GM19025 (cell line): ENCODE data around the gene ACTR3.

Experiments
- ATAC-seq: cut with Tn5 transposase; IDR thresholded peaks from one replicate; pipeline ENCODE4 v1.9.1; 2021; ENCODE audit warnings: mild to moderate bottlenecking, low read depth, moderate library complexity; ENCODE audit not compliant: unreplicated experiment

The ACTR3 gene

DNA sequence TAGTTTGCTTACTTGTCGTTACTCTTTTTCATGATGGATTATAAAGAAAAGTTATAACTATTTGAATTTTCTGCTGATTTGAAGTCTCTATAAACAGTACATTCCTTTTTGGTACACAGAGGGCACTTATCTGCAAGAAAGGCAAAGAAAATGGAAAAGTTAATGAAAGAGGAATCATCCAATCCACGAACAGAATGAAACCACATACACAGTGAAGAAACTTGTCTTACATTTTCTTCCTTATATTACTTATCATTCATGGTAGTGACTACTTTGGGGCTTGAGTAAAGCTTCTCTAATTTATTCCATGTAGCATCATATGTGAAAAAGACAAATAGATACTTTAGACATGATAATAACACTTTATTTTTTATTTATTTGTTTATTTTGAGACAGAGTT, 14.8 kb upstream of the ACTR3 start:
- no peak for ATAC-seq

DNA sequence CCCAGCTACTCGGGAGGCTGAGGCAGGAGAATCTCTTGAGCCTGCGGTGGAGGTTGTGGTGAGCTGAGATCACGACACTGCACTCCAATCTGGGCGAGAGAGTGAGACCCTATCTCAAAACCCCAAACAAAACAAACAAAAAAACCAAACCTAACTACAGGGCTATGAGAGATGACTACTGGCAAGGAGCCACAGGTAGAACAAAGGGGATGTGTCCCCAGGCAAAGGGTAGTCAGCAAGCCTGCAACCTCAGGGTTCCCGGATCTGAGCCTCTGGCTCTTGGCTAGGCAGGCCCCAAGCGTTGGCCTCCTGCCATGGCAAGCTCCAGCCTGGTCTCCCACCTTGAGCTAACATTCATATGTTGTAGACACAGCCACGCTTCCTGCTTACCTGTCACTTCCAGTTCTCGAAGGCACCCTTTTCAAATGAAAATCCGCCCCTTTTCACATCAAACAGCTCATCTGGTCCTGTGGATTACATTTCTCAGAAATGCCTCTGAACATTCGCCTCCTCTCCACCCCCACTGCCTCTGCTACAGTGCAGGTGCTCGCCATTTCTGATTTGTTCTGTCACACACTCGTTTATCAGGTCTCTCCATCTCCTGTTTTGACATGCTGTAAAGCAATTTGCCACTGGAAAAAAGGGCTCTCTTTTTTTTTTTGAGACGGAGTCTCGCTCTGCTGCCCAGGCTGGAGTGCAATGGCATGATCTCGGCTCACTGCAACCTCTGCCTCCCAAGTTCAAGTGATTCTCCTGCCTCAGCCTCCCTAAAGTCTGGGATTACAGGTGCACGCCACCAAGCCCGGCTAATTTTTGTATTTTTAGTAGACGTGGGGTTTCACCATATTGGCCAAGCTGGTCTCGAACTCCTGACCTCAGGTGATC, 13.1 kb upstream of the ACTR3 start:
- no peak for ATAC-seq

GRCh38 chr2:113877711-113878598, 11.9 kb upstream of the ACTR3 start:
- no peak for ATAC-seq

- no peak for ATAC-seq
These were observed 11.1 kb upstream of the ACTR3 start for GRCh38 chr2:113878743-113879142.

DNA sequence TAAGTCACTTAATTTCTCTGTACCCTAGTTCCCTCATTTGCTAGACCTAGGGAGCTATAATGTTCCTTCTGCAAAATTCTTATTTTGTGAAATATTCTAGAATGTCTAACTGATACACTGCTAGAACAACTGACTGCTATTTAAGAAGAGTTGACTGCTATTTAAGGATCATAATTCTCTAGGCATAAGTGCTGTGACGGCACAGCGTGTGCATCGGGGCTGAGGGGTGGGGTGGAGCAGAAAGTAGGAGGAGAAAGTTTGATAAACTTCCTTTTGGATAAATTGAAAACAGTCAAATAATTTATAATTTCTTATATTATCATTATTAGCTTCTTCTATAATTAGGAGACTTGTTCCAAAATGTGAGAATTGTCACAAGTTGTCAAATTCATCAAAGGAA, 10.4 kb upstream of the ACTR3 start:
- ATAC-seq = no peak

DNA sequence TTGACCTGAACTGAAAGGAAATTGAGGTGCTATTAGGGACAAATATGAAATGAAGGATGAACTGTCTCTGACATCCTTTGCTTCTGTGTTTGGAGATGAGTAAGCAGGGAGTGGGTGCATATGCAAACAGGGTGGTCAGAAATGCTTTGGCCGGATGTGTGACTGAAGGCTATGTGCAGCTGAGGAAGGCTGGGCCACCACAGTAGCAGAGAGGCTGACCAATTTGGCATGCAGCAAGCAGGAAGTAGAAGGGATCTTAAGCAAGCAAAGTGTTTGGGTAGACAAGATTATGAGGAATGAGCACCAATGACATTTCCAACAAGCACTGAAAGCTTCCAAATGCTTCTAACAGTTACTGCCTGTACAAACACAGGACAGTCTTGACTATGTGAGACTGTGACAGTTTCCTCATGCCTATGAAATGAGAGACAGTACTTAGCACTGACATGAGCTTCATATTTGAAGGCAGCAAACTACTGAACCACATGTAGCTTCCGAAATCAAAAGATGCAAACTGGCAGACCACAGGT, 3.3 kb upstream of the ACTR3 start:
- peak; percentile 68 for ATAC-seq

GRCh38 chr2:113887009-113887792, 2.7 kb upstream of the ACTR3 start:
- no peak for ATAC-seq

DNA sequence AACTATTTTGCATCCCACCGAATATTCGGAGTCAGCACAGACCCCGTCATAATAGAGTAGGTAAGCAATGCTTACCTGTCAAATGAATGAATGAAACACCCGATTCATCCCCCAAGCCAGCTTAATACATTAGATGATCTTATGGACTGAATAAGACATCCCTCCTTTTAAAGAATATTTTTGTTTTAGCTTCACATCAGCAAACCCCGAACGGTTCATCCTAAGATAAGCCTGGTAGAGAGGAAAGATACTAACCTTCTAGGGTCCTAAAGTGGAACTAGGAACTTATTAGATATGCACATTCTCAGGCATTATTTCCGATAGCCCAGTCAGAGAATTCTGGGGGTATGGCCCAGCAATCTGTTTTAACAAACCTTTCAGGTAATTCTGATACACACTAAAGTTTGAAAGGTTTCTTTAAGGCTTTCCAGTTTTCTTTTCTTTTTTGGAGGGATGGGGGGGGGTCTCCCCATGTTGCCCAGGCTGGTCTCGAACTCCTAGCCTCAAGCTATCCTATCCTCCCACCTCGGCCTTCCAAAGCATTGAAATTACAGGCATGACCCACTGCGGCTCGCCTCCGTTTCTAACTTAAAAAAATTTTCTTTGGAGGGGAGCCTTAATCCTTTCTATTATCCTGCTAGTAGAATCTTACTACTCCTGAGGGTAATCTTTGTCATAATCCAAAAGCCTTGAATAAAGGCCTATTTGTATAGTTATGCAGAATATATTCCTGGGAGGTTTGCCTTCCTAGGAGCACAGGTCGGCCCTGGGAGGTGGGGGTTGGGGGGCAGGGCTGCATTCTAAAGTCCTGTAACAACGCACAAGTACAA, 1.0 kb upstream of the ACTR3 start:
- ATAC-seq = no peak

- ATAC-seq = no peak
These were observed 655 bp downstream of the ACTR3 start for GRCh38 chr2:113890253-113891235.

- no peak for ATAC-seq
These were observed 1.5 kb downstream of the ACTR3 start for GRCh38 chr2:113891265-113891959.

DNA sequence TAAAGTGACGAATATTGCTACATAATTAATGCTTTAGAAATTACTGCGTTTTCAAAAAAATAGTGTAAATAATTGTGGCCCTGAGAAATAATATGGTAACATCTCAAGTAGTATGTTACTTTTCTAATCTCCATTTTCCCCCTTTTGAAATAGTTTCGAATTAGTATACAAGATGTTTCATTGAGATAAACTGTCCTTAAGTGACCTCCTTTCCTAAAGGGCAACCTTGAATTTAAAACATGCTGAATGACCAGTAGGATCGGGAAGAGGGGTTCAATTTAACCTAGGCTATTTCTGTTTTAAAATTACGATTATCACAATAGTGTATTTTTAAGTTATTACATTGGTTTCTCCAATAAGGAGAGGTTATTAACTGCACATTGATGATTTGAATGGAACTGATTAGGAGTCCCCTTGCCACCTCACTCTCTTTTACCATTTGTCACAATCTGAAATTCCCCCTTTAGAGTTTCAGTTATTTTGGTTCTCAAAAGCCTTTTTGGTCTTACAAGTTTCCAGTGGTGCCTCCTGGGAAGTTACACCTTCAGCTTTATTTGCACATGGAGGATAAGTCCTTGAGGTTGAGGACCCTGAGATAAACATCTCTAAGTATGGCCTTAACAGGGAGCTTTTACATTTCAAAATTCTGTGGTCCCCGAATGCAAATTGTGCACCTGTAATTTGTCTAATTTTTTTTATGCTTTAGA, 2.3 kb downstream of the ACTR3 start:
- no peak for ATAC-seq

GRCh38 chr2:113894156-113894743, 4.4 kb downstream of the ACTR3 start:
- ATAC-seq = no peak

DNA sequence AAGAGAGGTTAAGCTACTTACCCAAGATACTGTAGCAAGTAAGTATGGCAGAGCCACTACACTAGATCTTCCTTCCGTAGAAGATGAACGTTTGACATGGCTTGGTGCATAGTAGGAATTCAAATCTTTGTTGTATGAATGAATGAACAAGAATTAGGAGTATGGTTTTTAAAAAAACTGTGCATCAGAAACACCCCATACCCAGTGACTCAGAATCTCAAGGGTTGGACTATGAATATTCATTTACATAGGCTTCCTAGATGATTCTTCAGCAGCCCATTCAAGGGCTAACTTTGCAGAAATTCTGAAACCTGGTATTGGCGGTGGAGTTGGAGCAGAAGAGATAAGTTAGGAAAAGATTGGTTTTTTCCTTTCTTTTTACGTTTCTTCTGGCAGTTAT, 5.4 kb downstream of the ACTR3 start:
- no peak for ATAC-seq

DNA sequence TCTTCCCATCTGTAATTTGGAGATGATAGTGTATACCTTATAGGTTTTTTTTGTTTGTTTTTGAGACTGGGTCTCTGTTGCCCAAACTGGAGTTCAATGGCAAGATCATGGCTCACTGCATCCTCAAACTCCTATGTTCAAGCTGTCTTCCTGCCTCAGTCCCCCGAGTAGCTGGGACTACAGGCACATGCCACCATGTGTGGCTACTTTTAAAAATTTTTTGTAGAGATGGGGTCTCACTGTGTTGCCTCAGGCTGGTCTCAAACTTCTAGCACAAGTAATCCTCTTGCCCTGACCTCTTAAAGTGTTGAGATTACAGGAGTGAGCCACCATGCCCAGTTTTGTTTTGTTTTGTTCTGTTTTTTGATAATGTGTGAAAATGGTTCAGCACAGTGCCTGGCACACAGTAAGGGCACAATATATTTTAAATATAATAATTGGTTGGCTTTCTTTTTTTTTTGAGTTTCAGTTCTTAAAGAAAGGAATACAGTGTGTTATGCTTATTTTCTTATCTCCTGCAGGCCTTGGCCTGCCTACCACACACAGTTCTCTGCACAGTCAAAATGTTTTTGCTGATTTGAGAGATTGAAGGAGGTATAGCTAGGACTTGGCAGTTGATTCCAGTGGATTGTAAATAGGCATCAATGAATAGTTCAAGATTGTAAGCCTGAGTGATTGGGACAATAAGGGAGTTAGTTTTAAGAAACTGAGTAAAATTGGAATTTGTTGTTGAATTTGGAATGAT, 6.1 kb downstream of the ACTR3 start:
- no peak for ATAC-seq

- ATAC-seq = no peak
These were observed 6.9 kb downstream of the ACTR3 start for GRCh38 chr2:113896791-113897190.

DNA sequence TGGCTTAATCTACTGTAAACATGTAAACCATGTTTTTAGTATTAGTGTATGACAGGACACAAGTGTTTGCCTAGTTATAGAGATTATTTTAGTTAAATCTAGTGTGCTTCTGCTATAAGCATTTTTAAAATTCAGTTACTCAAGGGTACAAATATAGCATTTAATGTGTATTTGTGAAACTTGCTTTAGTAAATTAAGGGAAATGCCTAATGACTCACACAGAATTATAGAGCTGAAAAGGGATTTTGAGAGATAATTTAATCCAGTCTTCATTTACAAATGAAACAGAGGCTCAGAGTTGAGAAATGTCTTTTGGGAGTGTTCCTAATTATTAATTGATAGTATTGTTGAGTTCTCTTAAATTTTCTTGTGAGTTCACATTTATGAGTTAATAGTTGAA, 8.2 kb downstream of the ACTR3 start:
- no peak for ATAC-seq
